Kidney (tissue), 14 donors: ENCODE measurements around the gene BAZ1A. TPM values are rescaled to one million over a fixed set of nuclear protein-coding genes. Genes with fewer than 3 reads are reported as not detected.

Experiments
- DNase-seq, 5 donors: peaks; one replicate each; pipeline ENCODE4 v3.0.0-alpha.2; 2013 to 2020
- FAIRE-seq: peaks from 2 replicates; lab custom pipeline; 2012; peaks lifted over from hg19 to GRCh38; lab: Jason Lieb, UNC
- H3K27ac ChIP-seq, 2 donors: one replicate each; pipeline ENCODE4 v1.7.0; 2013; ENCODE audit warnings: low read depth in 2 of 2, low read length in 2 of 2, inconsistent platforms in 1 of 2
- H3K27me3 ChIP-seq: one replicate; pipeline ENCODE4 v1.7.1; 2013; ENCODE audit warnings: low read length, inconsistent platforms; ENCODE audit not compliant: control insufficient read depth, insufficient read depth
- H3K36me3 ChIP-seq, 3 donors: one replicate each; pipeline versions ENCODE4 v1.7.0 to v1.7.1; 2013; ENCODE audit warnings: low read length in 3 of 3, control low read depth in 1 of 3, inconsistent platforms in 1 of 3; ENCODE audit not compliant: insufficient read depth in 3 of 3, control insufficient read depth in 2 of 3
- H3K4me1 ChIP-seq, 3 donors: one replicate each; pipeline versions ENCODE4 v1.7.0 to v1.7.1; 2013; ENCODE audit warnings: low read length in 3 of 3, inconsistent platforms in 1 of 3, low read depth in 1 of 3; ENCODE audit not compliant: control insufficient read depth in 2 of 3, insufficient read depth in 2 of 3
- H3K4me3 ChIP-seq, 3 donors: one replicate each; pipeline versions ENCODE4 v1.7.0 to v1.8.1; 2013; ENCODE audit warnings: low read length in 3 of 3, control low read depth in 1 of 3, inconsistent platforms in 1 of 3
- H3K9ac ChIP-seq, 3 donors: one replicate each; pipeline versions ENCODE4 v1.7.0 to v1.7.1; 2013; ENCODE audit warnings: low read length in 3 of 3, control low read depth in 1 of 3, inconsistent platforms in 1 of 3
- H3K9me3 ChIP-seq, 3 donors: one replicate each; pipeline versions ENCODE4 v1.7.0 to v1.7.1; 2013; ENCODE audit warnings: low read length in 3 of 3, control low read depth in 1 of 3, inconsistent platforms in 1 of 3; ENCODE audit not compliant: control insufficient read depth in 2 of 3, insufficient read depth in 1 of 3
- intact Hi-C: fragments of 100-400 bp; cut with DNase I; formaldehyde crosslinking; loops from one replicate; pipeline ENCODE4 v1.11.1; 2022
- polyA plus RNA-seq: library from polyadenylated mRNA; stranded (reverse); fragments of 350-450 nt; fragmentation: Illumina TruSeq; extraction: RNeasy Lipid Tissue Mini Kit (QIAGEN cat#74804); gene quantifications from one replicate; pipeline ENCODE4 v1.2.3, GENCODE V29; 2014; ENCODE audit warnings: low read depth, low replicate concordance; ENCODE audit not compliant: insufficient read depth
- total RNA-seq: library from RNA; stranded (reverse); fragmentation: NEBNext Ultra II Directional; extraction: Animal tissue kit (Norgen Biotek cat#: 25700); gene quantifications from one replicate; pipeline ENCODE4 v1.2.1, GENCODE V29; 2021
- TF ChIP-seq, protein P1 (sequence below): IDR thresholded peaks from 3 replicates; pipeline ENCODE4 v1.5.1; 2012; ENCODE audit warnings: mild to moderate bottlenecking, moderate library complexity, borderline replicate concordance; ENCODE audit not compliant: insufficient read depth; ENCODE audit errors: extremely low read depth
- donor health status: control.
- donor health status: control.
- donor health status: control.
- donor health status: control.
- donor health status: control.
- donor health status: DM: yes; HTN: yes; CAD: no.
- donor health status: Normal renal cell carcinoma (clear cell type).

The BAZ1A gene
- total and polyA plus RNA-seq, 2 donors from 2014 or later: 3.1 to 20.8 TPM

DNA sequence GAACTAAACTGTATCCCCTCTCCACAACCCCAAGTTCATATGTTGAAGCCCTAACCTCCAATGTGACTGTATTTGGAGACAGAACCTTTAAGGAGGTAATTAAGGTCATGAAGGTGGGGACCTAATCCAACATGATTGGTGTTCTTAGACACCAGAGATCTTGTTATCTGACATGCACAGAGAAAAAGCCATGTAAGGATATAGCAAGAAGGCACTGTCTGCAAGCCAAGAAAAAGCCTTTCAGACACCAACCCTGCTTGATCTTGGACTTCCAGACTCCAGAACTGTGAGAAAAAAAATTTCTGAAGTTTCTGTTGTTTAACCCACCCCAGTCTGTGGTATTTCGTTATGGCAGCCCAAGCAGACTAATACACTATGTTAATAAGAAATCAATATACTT is 98.5 kb downstream of the BAZ1A start:
- Histone ChIP-seq H3K4me3 (no peak overlapping the region), H3K4me1 (no peaks in the 10 kb centered on the region), H3K27ac (no peak overlapping the region), H3K36me3 (peaks cover 0 to 2% (median under 1%) of the 10 kb centered on the region in 3 donors), H3K9me3 (no peaks in the 10 kb centered on the region), H3K9ac (no peak overlapping the region), H3K27me3 (no peaks in the 10 kb centered on the region)
- TF ChIP-seq, protein P1, sequence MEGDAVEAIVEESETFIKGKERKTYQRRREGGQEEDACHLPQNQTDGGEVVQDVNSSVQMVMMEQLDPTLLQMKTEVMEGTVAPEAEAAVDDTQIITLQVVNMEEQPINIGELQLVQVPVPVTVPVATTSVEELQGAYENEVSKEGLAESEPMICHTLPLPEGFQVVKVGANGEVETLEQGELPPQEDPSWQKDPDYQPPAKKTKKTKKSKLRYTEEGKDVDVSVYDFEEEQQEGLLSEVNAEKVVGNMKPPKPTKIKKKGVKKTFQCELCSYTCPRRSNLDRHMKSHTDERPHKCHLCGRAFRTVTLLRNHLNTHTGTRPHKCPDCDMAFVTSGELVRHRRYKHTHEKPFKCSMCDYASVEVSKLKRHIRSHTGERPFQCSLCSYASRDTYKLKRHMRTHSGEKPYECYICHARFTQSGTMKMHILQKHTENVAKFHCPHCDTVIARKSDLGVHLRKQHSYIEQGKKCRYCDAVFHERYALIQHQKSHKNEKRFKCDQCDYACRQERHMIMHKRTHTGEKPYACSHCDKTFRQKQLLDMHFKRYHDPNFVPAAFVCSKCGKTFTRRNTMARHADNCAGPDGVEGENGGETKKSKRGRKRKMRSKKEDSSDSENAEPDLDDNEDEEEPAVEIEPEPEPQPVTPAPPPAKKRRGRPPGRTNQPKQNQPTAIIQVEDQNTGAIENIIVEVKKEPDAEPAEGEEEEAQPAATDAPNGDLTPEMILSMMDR: no peak
- intact Hi-C loops: no loop called here
- FAIRE-seq: no peak
- no peak for DNase-seq

DNA sequence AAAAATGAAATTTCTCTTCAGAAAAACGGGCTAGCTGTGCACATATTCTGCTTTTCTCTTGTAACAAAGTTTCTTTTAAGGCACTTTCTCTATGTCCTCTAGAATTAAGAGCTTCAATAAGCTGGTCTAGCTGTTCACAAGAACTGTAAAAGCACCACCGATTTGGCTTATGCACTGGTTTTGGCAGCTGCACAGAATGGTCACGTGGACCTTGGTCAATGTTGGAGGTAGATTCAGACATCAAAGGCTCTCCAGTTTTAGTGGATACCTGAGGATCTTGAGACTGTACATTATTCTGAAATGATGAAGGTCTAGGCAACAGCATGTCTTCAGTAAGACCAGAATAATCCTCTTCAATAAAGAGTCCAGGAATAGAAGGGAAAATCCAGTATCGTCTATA is 99.2 kb downstream of the BAZ1A start:
- no peak for FAIRE-seq
- peaks cover 0 to 2% (median 0%) of the 10 kb centered on the region in 3 donors for H3K36me3 ChIP-seq

DNA sequence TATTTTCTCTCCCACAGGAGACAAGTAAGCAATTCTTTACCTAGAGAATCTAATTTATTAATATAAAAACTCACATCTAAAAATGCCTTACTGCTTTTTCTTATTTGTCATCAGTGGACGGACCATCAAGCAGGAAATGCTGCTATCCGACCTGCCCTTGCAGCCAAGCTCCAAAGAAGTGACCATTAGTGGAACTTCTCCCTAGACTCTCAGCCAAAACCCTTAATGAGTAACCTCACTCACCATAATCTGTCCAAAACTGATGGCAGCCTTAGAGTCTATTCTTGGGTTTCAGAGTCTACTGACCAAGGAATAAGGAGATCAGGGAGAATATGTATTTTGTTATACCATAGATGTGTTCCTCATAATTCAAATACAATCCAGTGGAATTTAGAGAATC is 99.8 kb downstream of the BAZ1A start:
- intact Hi-C loops: no loop called here
- FAIRE-seq (no peak), DNase-seq (no peak)
- H3K36me3 ChIP-seq: peaks cover 0 to 2% (median 0%) of the 10 kb centered on the region in 3 donors
- H3K9me3 ChIP-seq: no peaks in the 10 kb centered on the region
- TF ChIP-seq, protein P1: no peak
- no peak overlapping the region for H3K9ac ChIP-seq
- no peaks in the 10 kb centered on the region for H3K4me1 ChIP-seq
- no peak overlapping the region for H3K4me3 ChIP-seq
- no peak overlapping the region for H3K27ac ChIP-seq
- no peaks in the 10 kb centered on the region for H3K27me3 ChIP-seq

More for the DNA sequence above, 99.2 kb downstream of the BAZ1A start:
- no peak for DNase-seq
- intact Hi-C loops: no loop called here
- Histone ChIP-seq H3K9me3 (no peaks in the 10 kb centered on the region), H3K9ac (no peak overlapping the region), H3K4me1 (no peaks in the 10 kb centered on the region), H3K27me3 (no peaks in the 10 kb centered on the region), H3K27ac (no peak overlapping the region), H3K4me3 (no peak overlapping the region)
- TF ChIP-seq, protein P1: no peak

DNA sequence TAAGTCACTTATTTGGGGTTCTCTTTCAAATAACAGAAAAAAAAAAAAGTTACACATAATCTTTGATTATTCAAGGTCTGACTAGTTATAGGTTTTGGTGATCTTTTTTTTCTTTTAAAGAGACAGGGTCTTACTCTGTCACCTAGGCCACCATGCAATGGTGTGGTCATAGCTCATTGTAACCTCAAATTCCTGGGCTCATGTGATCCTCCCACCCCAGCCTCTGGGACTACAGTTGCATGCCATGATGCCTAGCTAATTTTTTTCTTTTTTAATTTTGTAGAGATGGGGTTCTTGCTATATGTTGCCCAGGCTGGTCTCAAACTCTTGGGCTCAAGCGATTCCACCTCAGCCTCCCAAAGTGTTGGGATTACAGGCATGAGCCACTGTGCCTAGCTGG is 104.3 kb downstream of the BAZ1A start:
- H3K4me1 ChIP-seq: no peaks in the 10 kb centered on the region
- H3K36me3 ChIP-seq: no peaks in the 10 kb centered on the region
- intact Hi-C loops: no loop called here
- FAIRE-seq (no peak), DNase-seq (no peak)
- H3K9me3 ChIP-seq: no peaks in the 10 kb centered on the region
- no peak overlapping the region for H3K9ac ChIP-seq
- TF ChIP-seq, protein P1: no peak
- H3K27me3 ChIP-seq: no peaks in the 10 kb centered on the region
- no peak overlapping the region for H3K4me3 ChIP-seq
- H3K27ac ChIP-seq: no peak overlapping the region
